Panc1 (cell line): ENCODE data around the gene SMC3. TPM values are rescaled to one million over a fixed set of nuclear protein-coding genes. Genes with fewer than 3 reads are reported as not detected.
"Not testable (repeated sequence)": the region's sequence is repeated elsewhere in the genome, so short reads cannot be mapped to it uniquely, and the experiment has no call there.

Experiments
- ATAC-seq: fragments of 200-7000 bp; cut with Tn5 transposase; 2 replicates; pipeline ENCODE4 v1.9.1; 2020; ENCODE audit warnings: mild to moderate bottlenecking, moderate library complexity
- BruUV-seq: library from RNA; stranded (reverse); fragments of 400-500 nt; replicated peaks from 2 replicates; lab custom pipeline; 2021; lab: Mats Ljungman, UMichigan
- CTCF ChIA-PET: fragments of 300-600 bp; sonication (Branson Sonifier 250); formaldehyde crosslinking; loops from one replicate; lab custom pipeline; 2022; ENCODE audit warnings: antibody characterized with exemption; lab: Charles Lee
- POLR2A ChIA-PET: fragments of 300-600 bp; sonication (Branson Sonifier 250); formaldehyde crosslinking; loops from one replicate; lab custom pipeline; 2022; ENCODE audit warnings: antibody characterized with exemption; lab: Charles Lee
- DNase-seq: peaks from one replicate; pipeline ENCODE4 v3.0.0-alpha.2; 2010; ENCODE audit warnings: low read depth, low spot score
- H3K27ac ChIP-seq: 2 replicates; pipeline ENCODE4 v1.5.1; 2011; ENCODE audit warnings: mild to moderate bottlenecking, low read length, inconsistent platforms
- H3K27me3 ChIP-seq: fragments of 200-500 bp; sonication (Bioruptor generic); 2 replicates; pipeline ENCODE4 v1.6.0; 2014; ENCODE audit warnings: low read length, inconsistent platforms; ENCODE audit not compliant: control insufficient read depth, insufficient read depth
- H3K36me3 ChIP-seq: fragments of 200-500 bp; sonication (Bioruptor generic); 2 replicates; pipeline ENCODE4 v1.5.1; 2014; ENCODE audit warnings: inconsistent platforms, mild to moderate bottlenecking, low read length, moderate library complexity; ENCODE audit not compliant: control insufficient read depth, insufficient read depth
- H3K4me1 ChIP-seq: 2 replicates; pipeline ENCODE4 v1.5.1; 2011; ENCODE audit warnings: inconsistent platforms, mild to moderate bottlenecking, low read length, moderate library complexity; ENCODE audit not compliant: control insufficient read depth, insufficient read depth
- H3K4me3 ChIP-seq, 2 experiments: 2 replicates each; pipeline ENCODE4 v1.5.1; 2011 to 2012; ENCODE audit warnings: low read depth in 2 of 2, low read length in 2 of 2, mild to moderate bottlenecking in 2 of 2, inconsistent platforms in 1 of 2, moderate library complexity in 1 of 2
- H3K9me3 ChIP-seq: fragments of 200-500 bp; sonication (Bioruptor generic); 2 replicates; pipeline ENCODE4 v1.5.1; 2014; ENCODE audit warnings: low read depth, mild to moderate bottlenecking, inconsistent platforms, low read length, moderate library complexity; ENCODE audit not compliant: control insufficient read depth, insufficient read depth
- CTCF ChIP-seq: fragments of 450-650 bp; IDR thresholded peaks from 2 replicates; pipeline ENCODE4 v1.5.1; 2017; ENCODE audit warnings: mild to moderate bottlenecking
- POLR2AphosphoS5 ChIP-seq: IDR thresholded peaks from 2 replicates; pipeline ENCODE4 v1.6.1; 2012; ENCODE audit warnings: mild to moderate bottlenecking, low read depth, low read length, moderate library complexity
- REST ChIP-seq, 2 experiments: IDR thresholded peaks; 2 replicates each; pipeline ENCODE4 v1.6.1; 2011 to 2012; ENCODE audit warnings: low read depth in 2 of 2, control low read depth in 1 of 2, low read length in 1 of 2, mild to moderate bottlenecking in 1 of 2, moderate library complexity in 1 of 2; ENCODE audit not compliant: insufficient read depth in 1 of 2
- SIN3A ChIP-seq: IDR thresholded peaks from 2 replicates; pipeline ENCODE4 v1.6.1; 2012; ENCODE audit warnings: low read depth, mild to moderate bottlenecking, low read length, moderate library complexity, borderline replicate concordance; ENCODE audit not compliant: insufficient read depth
- TCF7L2 ChIP-seq: IDR thresholded peaks from 2 replicates; pipeline ENCODE4 v1.6.1; 2011; ENCODE audit warnings: mild to moderate bottlenecking, low read depth, low read length, inconsistent platforms
- in situ Hi-C: cut with HindIII; loops from 2 replicates; pipeline ENCODE4 v1.10.0; 2016; ENCODE audit warnings: low sequenced_read_pairs, low pct_unique_long_range_greater_than_20kb
- intact Hi-C: fragments of 100-400 bp; cut with micrococcal nuclease; formaldehyde crosslinking; loops from one replicate; pipeline ENCODE4 v1.10.0; 2022; ENCODE audit not compliant: unreplicated experiment
- total RNA-seq: library from RNA; stranded (reverse); gene quantifications from one replicate; pipeline ENCODE4 v1.2.1, GENCODE V29; 2021; ENCODE audit not compliant: unreplicated experiment

Gene SMC3
- total RNA-seq, 1 experiment from 2014 or later = 71.2 TPM

GRCh38 chr10:110529596-110530011 lies 37.9 kb upstream of the SMC3 start:
- TF ChIP-seq SIN3A = no peak
- no peak for TF ChIP-seq CTCF
- TF ChIP-seq REST (IDR thresholded peaks at IDR 0.05; ENCODE audit: insufficient read depth in 1 of 2, low read depth in 2 of 2, low read length in 1 of 2) = no peak
- TF ChIP-seq POLR2AphosphoS5 = no peak
- no peak for TF ChIP-seq TCF7L2
- in situ Hi-C loops (no loop called here), intact Hi-C loops (no loop called here)
- ChIA-PET POLR2A (interaction anchor here (1.0 kb wide), 1 partner anchor 31 kb away, joined by 6 read pairs; no protein-coding TSS in a partner anchor), CTCF (interaction anchor here (0.6 to 0.9 kb wide), 2 partner anchors 71 to 234 kb away, joined by 4 to 6 read pairs; no protein-coding TSS in a partner anchor)
- no peak overlapping the region for H3K27ac ChIP-seq
- H3K27me3 ChIP-seq = no peaks in the 10 kb centered on the region
- H3K4me1 ChIP-seq = no peaks in the 10 kb centered on the region; the same call in 1 of the 2 replicates
- no peaks in the 10 kb centered on the region for H3K9me3 ChIP-seq
- no peaks in the 10 kb centered on the region for H3K36me3 ChIP-seq
- BruUV-seq = no TSS peak
- DNase-seq = no peak
- no peak overlapping the region for H3K4me3 ChIP-seq
- 0 out of 2 replicates have a peak, but pooled peaks have one; percentile 8 for ATAC-seq

- Histone ChIP-seq H3K4me3 (peak overlapping the region; percentile 29 to 40), H3K4me1 (no peaks in the 10 kb centered on the region; the same call in 1 of the 2 replicates), H3K27ac (no peak overlapping the region), H3K9me3 (no peaks in the 10 kb centered on the region), H3K36me3 (no peaks in the 10 kb centered on the region), H3K27me3 (no peaks in the 10 kb centered on the region)
- intact Hi-C loops (no loop called here), in situ Hi-C loops (no loop called here)
- TF ChIP-seq POLR2AphosphoS5 (no peak), SIN3A (no peak)
- ChIA-PET CTCF (interaction anchor here (0.6 kb wide), 1 partner anchor 235 kb away, joined by 6 read pairs; no protein-coding TSS in a partner anchor), POLR2A (no interaction called here)
- ATAC-seq (peak; percentile 91), DNase-seq (no peak)
- BruUV-seq = no TSS peak
These were observed 37.2 kb upstream of the SMC3 start for GRCh38 chr10:110530131-110530831.

- no peaks in the 10 kb centered on the region for H3K27me3 ChIP-seq
- DNase-seq = no peak
- no peak overlapping the region for H3K27ac ChIP-seq
- no TSS peak for BruUV-seq
- in situ Hi-C loops (no loop called here), intact Hi-C loops (no loop called here)
- no peaks in the 10 kb centered on the region for H3K36me3 ChIP-seq
- ChIA-PET CTCF (no interaction called here), POLR2A (no interaction called here)
- no peak for TF ChIP-seq SIN3A
- H3K9me3 ChIP-seq = no peaks in the 10 kb centered on the region
- no peak for ATAC-seq
- H3K4me1 ChIP-seq = peaks cover 4% of the 10 kb centered on the region; the same call in 1 of the 2 replicates
- H3K4me3 ChIP-seq = no peak overlapping the region
These were observed 35.8 kb upstream of the SMC3 start for GRCh38 chr10:110531687-110532086.

- POLR2A ChIA-PET, H3K27ac ChIP-seq, CTCF ChIA-PET, intact Hi-C loops, DNase-seq, H3K9me3 ChIP-seq, H3K4me3 ChIP-seq, H3K4me1 ChIP-seq, BruUV-seq, ATAC-seq, H3K36me3 ChIP-seq, in situ Hi-C loops, H3K27me3 ChIP-seq: not testable (repeated sequence)
These were observed 34.9 kb upstream of the SMC3 start for GRCh38 chr10:110532628-110533027.
